ENCODE results near the gene SOX10. TPM values are rescaled to one million over a fixed set of nuclear protein-coding genes. Genes with fewer than 3 reads are reported as not detected.
A peak's percentile ranks its signal among the peaks of the same experiment; 100 is the strongest.

Gene SOX10
- total and polyA plus RNA-seq, 2 donors from 2014 or later, result 0.22 to 1.5 TPM

- H3K9me3 ChIP-seq (ENCODE audit: control insufficient read depth in 2 of 3, insufficient read depth in 1 of 3, low read length in 3 of 3), result no peaks in the 10 kb centered on the region
- DNase-seq (no peak), FAIRE-seq (no peak)
- TF ChIP-seq CTCF (IDR thresholded peaks at IDR 0.05; ENCODE audit: borderline replicate concordance, extremely low read depth, insufficient read depth), result no peak
- no peak overlapping the region for H3K4me3 ChIP-seq (ENCODE audit: low read length in 3 of 3)
- H3K27ac ChIP-seq (ENCODE audit: low read depth in 2 of 2, low read length in 2 of 2), result no peak overlapping the region
- H3K9ac ChIP-seq (ENCODE audit: low read length in 3 of 3), result no peak overlapping the region
- intact Hi-C loops (cut with DNase I), result no loop called here
- H3K4me1 ChIP-seq (ENCODE audit: control insufficient read depth in 2 of 3, insufficient read depth in 2 of 3, low read depth in 1 of 3, low read length in 3 of 3), result peaks cover 0 to 10% (median 6%) of the 10 kb centered on the region in 3 donors
- H3K36me3 ChIP-seq (ENCODE audit: control insufficient read depth in 2 of 3, insufficient read depth in 3 of 3, low read length in 3 of 3), result peaks cover 0 to 19% (median 11%) of the 10 kb centered on the region in 3 donors
- H3K27me3 ChIP-seq (ENCODE audit: control insufficient read depth, insufficient read depth, low read length), result no peaks in the 10 kb centered on the region
These were observed 43.5 kb downstream of the SOX10 start for GRCh38 chr22:37940698-37941376.

GRCh38 chr22:37933711-37934376 lies 50.5 kb downstream of the SOX10 start:
- Histone ChIP-seq H3K9ac (ENCODE audit: low read length in 3 of 3) (no peak overlapping the region), H3K4me1 (ENCODE audit: control insufficient read depth in 2 of 3, insufficient read depth in 2 of 3, low read depth in 1 of 3, low read length in 3 of 3) (peaks cover 0 to 12% (median 12%) of the 10 kb centered on the region in 3 donors), H3K27ac (ENCODE audit: low read depth in 2 of 2, low read length in 2 of 2) (peak overlapping the region in 1 of 2 donors; percentile 63), H3K4me3 (ENCODE audit: low read length in 3 of 3) (no peak overlapping the region), H3K27me3 (ENCODE audit: control insufficient read depth, insufficient read depth, low read length) (no peaks in the 10 kb centered on the region), H3K36me3 (ENCODE audit: control insufficient read depth in 2 of 3, insufficient read depth in 3 of 3, low read length in 3 of 3) (peaks cover 0 to 8% (median 3%) of the 10 kb centered on the region in 3 donors), H3K9me3 (ENCODE audit: control insufficient read depth in 2 of 3, insufficient read depth in 1 of 3, low read length in 3 of 3) (no peaks in the 10 kb centered on the region)
- intact Hi-C loops (cut with DNase I), result no loop called here
- FAIRE-seq (no peak), DNase-seq (peak; percentile 88 to 96 (median 90))
- TF ChIP-seq CTCF (IDR thresholded peaks at IDR 0.05; ENCODE audit: borderline replicate concordance, extremely low read depth, insufficient read depth), result peak; percentile 95

GRCh38 chr22:37932821-37933578 lies 51.4 kb downstream of the SOX10 start:
- Histone ChIP-seq H3K9me3 (ENCODE audit: control insufficient read depth in 2 of 3, insufficient read depth in 1 of 3, low read length in 3 of 3) (no peaks in the 10 kb centered on the region), H3K4me1 (ENCODE audit: control insufficient read depth in 2 of 3, insufficient read depth in 2 of 3, low read depth in 1 of 3, low read length in 3 of 3) (peaks cover 0 to 12% (median 12%) of the 10 kb centered on the region in 3 donors), H3K27ac (ENCODE audit: low read depth in 2 of 2, low read length in 2 of 2) (peak overlapping the region in 1 of 2 donors; percentile 63), H3K9ac (ENCODE audit: low read length in 3 of 3) (no peak overlapping the region), H3K4me3 (ENCODE audit: low read length in 3 of 3) (no peak overlapping the region), H3K36me3 (ENCODE audit: control insufficient read depth in 2 of 3, insufficient read depth in 3 of 3, low read length in 3 of 3) (peaks cover 0 to 8% (median 3%) of the 10 kb centered on the region in 3 donors), H3K27me3 (ENCODE audit: control insufficient read depth, insufficient read depth, low read length) (no peaks in the 10 kb centered on the region)
- FAIRE-seq (no peak), DNase-seq (peak in 1 of 5 donors; percentile 84)
- TF ChIP-seq CTCF (IDR thresholded peaks at IDR 0.05; ENCODE audit: borderline replicate concordance, extremely low read depth, insufficient read depth), result no peak
- intact Hi-C loops (cut with DNase I), result no loop called here
